Liver (tissue), 9 donors: ENCODE results near the gene RASAL2. TPM values are rescaled to one million over a fixed set of nuclear protein-coding genes. Genes with fewer than 3 reads are reported as not detected.

Experiments used
- DNase-seq: peaks from one replicate; pipeline ENCODE4 v3.0.0-alpha.2; 2017; ENCODE audit warnings: low spot score
- H3K27ac ChIP-seq, 2 donors: one replicate each; pipeline ENCODE4 v1.7.0; 2013; ENCODE audit warnings: inconsistent platforms in 2 of 2, low read length in 2 of 2, control low read depth in 1 of 2, low read depth in 1 of 2, mild to moderate bottlenecking in 1 of 2
- H3K27me3 ChIP-seq, 4 donors: one replicate each; pipeline versions ENCODE4 v1.6.1 to v1.7.0; 2013; ENCODE audit warnings: low read length in 3 of 4, inconsistent platforms in 1 of 4, mild to moderate bottlenecking in 1 of 4, moderate library complexity in 1 of 4; ENCODE audit not compliant: control insufficient read depth in 4 of 4, insufficient read depth in 4 of 4
- H3K36me3 ChIP-seq, 4 donors: one replicate each; pipeline versions ENCODE4 v1.6.1 to v1.7.0; 2013; ENCODE audit warnings: low read length in 3 of 4, mild to moderate bottlenecking in 3 of 4, low read depth in 1 of 4, moderate library complexity in 1 of 4; ENCODE audit not compliant: control insufficient read depth in 4 of 4, insufficient read depth in 3 of 4
- H3K4me1 ChIP-seq, 4 donors: one replicate each; pipeline versions ENCODE4 v1.6.1 to v1.7.0; 2013; ENCODE audit warnings: low read length in 3 of 4, mild to moderate bottlenecking in 3 of 4, moderate library complexity in 1 of 4; ENCODE audit not compliant: control insufficient read depth in 4 of 4, insufficient read depth in 4 of 4
- H3K4me3 ChIP-seq, 3 donors: one replicate each; pipeline versions ENCODE4 v1.6.1 to v1.7.0; 2013; ENCODE audit warnings: low read length in 3 of 3, control low read depth in 1 of 3, low read depth in 1 of 3, mild to moderate bottlenecking in 1 of 3
- H3K9ac ChIP-seq, 2 donors: one replicate each; pipeline ENCODE4 v1.7.0; 2013; ENCODE audit warnings: low read length in 2 of 2, mild to moderate bottlenecking in 2 of 2, moderate library complexity in 2 of 2, control low read depth in 1 of 2, low read depth in 1 of 2
- H3K9me3 ChIP-seq, 4 donors: one replicate each; pipeline versions ENCODE4 v1.6.1 to v1.7.0; 2013; ENCODE audit warnings: low read length in 3 of 4; ENCODE audit not compliant: control insufficient read depth in 4 of 4
- CTCF ChIP-seq: fragments of 150-350 bp; IDR thresholded peaks from 2 replicates; pipeline ENCODE4 v1.5.1; 2017; ENCODE audit warnings: improper control_type of control experiment, low read depth, low read length; ENCODE audit not compliant: missing input control
- EGR1 ChIP-seq, 2 donors: IDR thresholded peaks; 2 replicates each; pipeline ENCODE4 v1.6.1; 2016 to 2018; ENCODE audit warnings: antibody characterized with exemption in 2 of 2, low read depth in 2 of 2
- FOXA1 ChIP-seq: IDR thresholded peaks from 2 replicates; pipeline ENCODE4 v1.6.1; 2016; ENCODE audit warnings: antibody characterized with exemption
- FOXA2 ChIP-seq: IDR thresholded peaks from 2 replicates; pipeline ENCODE4 v1.6.1; 2016; ENCODE audit warnings: antibody characterized with exemption
- GABPA ChIP-seq, 2 donors: IDR thresholded peaks in 1 of 2; conservative IDR thresholded peaks in 1 of 2; 2 replicates each; pipeline ENCODE4 v1.6.1; 2016; ENCODE audit warnings: antibody characterized with exemption in 2 of 2, mild to moderate bottlenecking in 1 of 2, moderate library complexity in 1 of 2
- HNF4A ChIP-seq, 2 donors: conservative IDR thresholded peaks; 2 replicates each; pipeline ENCODE4 v1.6.1; 2016; ENCODE audit warnings: antibody characterized with exemption in 2 of 2, mild to moderate bottlenecking in 2 of 2
- HNF4G ChIP-seq: IDR thresholded peaks from 2 replicates; pipeline ENCODE4 v1.6.1; 2016; ENCODE audit warnings: antibody characterized with exemption
- JUND ChIP-seq, 2 donors: IDR thresholded peaks; 2 replicates each; pipeline ENCODE4 v1.6.1; 2016; ENCODE audit warnings: antibody characterized with exemption in 2 of 2
- NR2F2 ChIP-seq: IDR thresholded peaks from 2 replicates; pipeline ENCODE4 v1.6.1; 2016; ENCODE audit warnings: antibody characterized with exemption
- RAD21 ChIP-seq, 2 donors: IDR thresholded peaks; 2 replicates each; pipeline ENCODE4 v1.6.1; 2016; ENCODE audit warnings: antibody characterized with exemption in 2 of 2, mild to moderate bottlenecking in 2 of 2
- RXRA ChIP-seq, 2 donors: IDR thresholded peaks; 2 replicates each; pipeline ENCODE4 v1.6.1; 2017 to 2018; ENCODE audit warnings: antibody characterized with exemption in 2 of 2, mild to moderate bottlenecking in 1 of 2
- SP1 ChIP-seq: IDR thresholded peaks from 2 replicates; pipeline ENCODE4 v1.6.1; 2018; ENCODE audit warnings: antibody characterized with exemption, mild to moderate bottlenecking
- TAF1 ChIP-seq: conservative IDR thresholded peaks from 2 replicates; pipeline ENCODE4 v1.6.1; 2016; ENCODE audit warnings: antibody characterized with exemption, mild to moderate bottlenecking
- YY1 ChIP-seq: IDR thresholded peaks from 2 replicates; pipeline ENCODE4 v1.6.1; 2016; ENCODE audit warnings: antibody characterized with exemption, mild to moderate bottlenecking
- ZBTB33 ChIP-seq: IDR thresholded peaks from 2 replicates; pipeline ENCODE4 v1.6.1; 2016; ENCODE audit warnings: antibody characterized with exemption
- polyA plus RNA-seq, 2 donors: library from polyadenylated mRNA; stranded (reverse) in 1 of 2; unstranded in 1 of 2; fragments of 200-250 nt in 1 of 2; fragments of >200 nt in 1 of 2; fragmentation: Nextera tagmentation in 1 of 2; extraction: Ambion mirVana in 1 of 2; gene quantifications; one replicate each; pipeline versions ENCODE4 v1.2.1 to v1.2.3, GENCODE V29; 2013 to 2015
- total RNA-seq, 2 donors: library from RNA; depleted of rRNA; stranded (reverse); fragments of >200 nt; gene quantifications; one replicate each; pipeline ENCODE4 v1.2.3, GENCODE V29; 2014
- TF ChIP-seq, protein P1 (sequence below): IDR thresholded peaks from 2 replicates; pipeline ENCODE4 v1.6.1; 2016; ENCODE audit warnings: antibody characterized with exemption, mild to moderate bottlenecking
- TF ChIP-seq, protein P2 (sequence below): IDR thresholded peaks from 2 replicates; pipeline ENCODE4 v1.6.1; 2016; ENCODE audit warnings: antibody characterized with exemption
- TF ChIP-seq, protein P3 (sequence below): IDR thresholded peaks from 2 replicates; pipeline ENCODE4 v1.6.1; 2016; ENCODE audit warnings: antibody characterized with exemption
- donor health status: healthy.
- donor health status: healthy.
- donor health status: healthy.
- donor health status: healthy.
- donor health status: healthy.

RASAL2 gene
- total and polyA plus RNA-seq, 4 donors, result 1.8 to 8.1 (median 4.1) TPM

GRCh38 chr1:178464141-178464540 is 370.2 kb downstream of the RASAL2 start (continued):
- no peak for TF ChIP-seq GABPA (IDR thresholded peaks at IDR 0.05 in 1 of 2, conservative IDR thresholded peaks at IDR 0.05 in 1 of 2)
- no peak for TF ChIP-seq RAD21 (IDR thresholded peaks at IDR 0.05)

- Histone ChIP-seq H3K4me1 (no peaks in the 10 kb centered on the region), H3K36me3 (peaks cover 0 to 13% (median 5%) of the 10 kb centered on the region in 4 donors), H3K9ac (no peak overlapping the region), H3K27ac (no peak overlapping the region), H3K27me3 (no peaks in the 10 kb centered on the region), H3K4me3 (no peak overlapping the region), H3K9me3 (no peaks in the 10 kb centered on the region)
- DNase-seq, result no peak
- no peak for TF ChIP-seq RAD21 (IDR thresholded peaks at IDR 0.05)
- TF ChIP-seq, protein P1, sequence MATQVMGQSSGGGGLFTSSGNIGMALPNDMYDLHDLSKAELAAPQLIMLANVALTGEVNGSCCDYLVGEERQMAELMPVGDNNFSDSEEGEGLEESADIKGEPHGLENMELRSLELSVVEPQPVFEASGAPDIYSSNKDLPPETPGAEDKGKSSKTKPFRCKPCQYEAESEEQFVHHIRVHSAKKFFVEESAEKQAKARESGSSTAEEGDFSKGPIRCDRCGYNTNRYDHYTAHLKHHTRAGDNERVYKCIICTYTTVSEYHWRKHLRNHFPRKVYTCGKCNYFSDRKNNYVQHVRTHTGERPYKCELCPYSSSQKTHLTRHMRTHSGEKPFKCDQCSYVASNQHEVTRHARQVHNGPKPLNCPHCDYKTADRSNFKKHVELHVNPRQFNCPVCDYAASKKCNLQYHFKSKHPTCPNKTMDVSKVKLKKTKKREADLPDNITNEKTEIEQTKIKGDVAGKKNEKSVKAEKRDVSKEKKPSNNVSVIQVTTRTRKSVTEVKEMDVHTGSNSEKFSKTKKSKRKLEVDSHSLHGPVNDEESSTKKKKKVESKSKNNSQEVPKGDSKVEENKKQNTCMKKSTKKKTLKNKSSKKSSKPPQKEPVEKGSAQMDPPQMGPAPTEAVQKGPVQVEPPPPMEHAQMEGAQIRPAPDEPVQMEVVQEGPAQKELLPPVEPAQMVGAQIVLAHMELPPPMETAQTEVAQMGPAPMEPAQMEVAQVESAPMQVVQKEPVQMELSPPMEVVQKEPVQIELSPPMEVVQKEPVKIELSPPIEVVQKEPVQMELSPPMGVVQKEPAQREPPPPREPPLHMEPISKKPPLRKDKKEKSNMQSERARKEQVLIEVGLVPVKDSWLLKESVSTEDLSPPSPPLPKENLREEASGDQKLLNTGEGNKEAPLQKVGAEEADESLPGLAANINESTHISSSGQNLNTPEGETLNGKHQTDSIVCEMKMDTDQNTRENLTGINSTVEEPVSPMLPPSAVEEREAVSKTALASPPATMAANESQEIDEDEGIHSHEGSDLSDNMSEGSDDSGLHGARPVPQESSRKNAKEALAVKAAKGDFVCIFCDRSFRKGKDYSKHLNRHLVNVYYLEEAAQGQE, result no peak
These were observed 370.7 kb downstream of the RASAL2 start for GRCh38 chr1:178464566-178464965.

DNA sequence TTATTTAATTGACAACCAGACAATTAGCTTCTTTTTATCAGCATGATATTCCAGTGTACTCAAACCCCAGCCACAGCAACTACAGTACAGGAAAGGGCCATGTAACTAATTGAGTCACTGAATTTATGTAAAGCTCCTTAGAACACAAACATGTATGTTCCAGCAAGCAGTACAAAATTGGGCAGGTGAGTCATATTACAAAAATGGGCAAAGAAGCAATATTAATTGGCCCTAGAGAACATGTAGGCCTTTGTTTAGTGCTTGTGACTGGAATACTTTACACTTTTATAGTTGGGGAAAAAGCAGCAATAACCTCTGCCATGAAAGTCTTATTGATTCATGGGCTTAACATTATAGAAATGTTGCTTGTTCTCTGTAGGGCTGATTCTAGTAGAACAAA is 371.1 kb downstream of the RASAL2 start:
- peaks cover 0 to 13% (median 5%) of the 10 kb centered on the region in 4 donors for H3K36me3 ChIP-seq
- TF ChIP-seq CTCF, result no peak
- no peak for TF ChIP-seq NR2F2
- no peak for TF ChIP-seq EGR1 (IDR thresholded peaks at IDR 0.05; ENCODE audit: low read depth in 2 of 2)
- no peak for TF ChIP-seq HNF4G
- TF ChIP-seq, protein P2, sequence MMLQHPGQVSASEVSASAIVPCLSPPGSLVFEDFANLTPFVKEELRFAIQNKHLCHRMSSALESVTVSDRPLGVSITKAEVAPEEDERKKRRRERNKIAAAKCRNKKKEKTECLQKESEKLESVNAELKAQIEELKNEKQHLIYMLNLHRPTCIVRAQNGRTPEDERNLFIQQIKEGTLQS, result no peak
- TF ChIP-seq, protein P1, result no peak
- no peak for TF ChIP-seq GABPA (IDR thresholded peaks at IDR 0.05 in 1 of 2, conservative IDR thresholded peaks at IDR 0.05 in 1 of 2)
- no peak for TF ChIP-seq SP1
- no peak for TF ChIP-seq RXRA (IDR thresholded peaks at IDR 0.05)
- TF ChIP-seq HNF4A (conservative IDR thresholded peaks at IDR 0.05), result no peak
- no peak for TF ChIP-seq FOXA2
- no peak for TF ChIP-seq ZBTB33
- TF ChIP-seq FOXA1, result no peak
- TF ChIP-seq YY1, result no peak
- TF ChIP-seq JUND (IDR thresholded peaks at IDR 0.05), result no peak
- TF ChIP-seq RAD21 (IDR thresholded peaks at IDR 0.05), result no peak
- TF ChIP-seq, protein P3, sequence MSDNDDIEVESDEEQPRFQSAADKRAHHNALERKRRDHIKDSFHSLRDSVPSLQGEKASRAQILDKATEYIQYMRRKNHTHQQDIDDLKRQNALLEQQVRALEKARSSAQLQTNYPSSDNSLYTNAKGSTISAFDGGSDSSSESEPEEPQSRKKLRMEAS, result no peak
- TF ChIP-seq TAF1, result no peak
- H3K9ac ChIP-seq, result no peak overlapping the region
- no peaks in the 10 kb centered on the region for H3K4me1 ChIP-seq
- no peak overlapping the region for H3K4me3 ChIP-seq
- no peak overlapping the region for H3K27ac ChIP-seq
- no peak for DNase-seq
- H3K9me3 ChIP-seq, result no peaks in the 10 kb centered on the region
- no peaks in the 10 kb centered on the region for H3K27me3 ChIP-seq
